ENCODE results near the gene ABCC3.
"Not testable (repeated sequence)": the region's sequence is repeated elsewhere in the genome, so short reads cannot be mapped to it uniquely, and the experiment has no call there.

Gene ABCC3

DNA sequence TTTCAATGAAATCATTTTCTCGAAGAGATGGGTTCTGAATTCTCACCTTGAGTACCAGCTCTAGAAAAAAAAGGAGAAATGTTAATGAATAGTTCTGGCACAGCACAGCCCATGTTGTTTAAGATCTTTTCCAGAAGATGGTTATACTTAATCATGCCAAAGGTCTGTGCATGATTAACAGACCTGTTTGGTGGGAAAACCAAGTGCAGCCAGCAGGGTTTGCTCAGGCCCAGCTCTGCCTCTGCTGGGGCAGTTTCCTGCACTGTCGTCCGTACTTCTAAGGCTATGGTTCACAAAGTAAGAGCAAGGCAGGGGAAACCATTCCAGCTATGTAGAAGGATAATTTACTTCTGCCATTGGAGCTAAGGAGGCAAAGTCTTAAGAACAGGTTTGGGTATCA lies 62.4 kb downstream of the ABCC3 start:
- no peak overlapping the region for H3K9ac ChIP-seq

DNA sequence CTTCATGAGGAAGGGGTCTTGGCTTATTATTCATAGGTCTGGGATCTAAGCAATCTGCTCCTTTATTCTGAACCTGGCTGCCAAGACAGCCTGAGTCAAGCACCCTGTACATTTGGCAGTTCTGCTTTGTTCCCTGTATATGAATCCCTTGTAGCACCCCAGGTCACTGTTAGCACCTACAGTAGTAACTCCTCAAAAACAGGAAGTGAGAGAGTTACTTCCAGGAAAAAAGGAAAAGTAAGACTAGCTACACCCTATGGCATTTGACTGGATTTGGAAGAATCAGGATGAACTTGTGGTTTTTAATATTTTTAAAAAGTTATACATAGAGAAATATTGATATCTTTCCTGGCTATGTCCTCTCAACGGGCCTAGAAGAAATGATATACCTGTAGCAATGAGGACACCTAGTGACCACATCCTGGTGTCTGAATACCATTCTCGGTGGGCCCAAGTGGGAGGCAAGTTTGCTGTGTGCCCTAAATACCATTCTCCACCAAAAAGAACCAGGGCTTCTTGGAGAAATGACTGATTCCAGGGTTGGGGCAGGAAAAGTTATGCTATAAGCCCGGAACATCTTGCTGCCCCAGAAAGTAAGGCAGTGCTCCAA lies 63.1 kb downstream of the ABCC3 start:
- Histone ChIP-seq H3K36me3 (peaks cover 96% of the 10 kb centered on the region), H3K4me3 (no peak overlapping the region), H3K4me2 (no peak overlapping the region), H3K9me3 (no peaks in the 10 kb centered on the region), H3K4me1 (no peaks in the 10 kb centered on the region), H3K27me3 (no peaks in the 10 kb centered on the region), H3K9ac (no peak overlapping the region), H3K27ac (no peak overlapping the region), H4K20me1 (peaks cover 62% of the 10 kb centered on the region)
- TF ChIP-seq Cebpa-rat (IDR thresholded peaks at IDR 0.05) = no peak

More for the DNA sequence above, 62.4 kb downstream of the ABCC3 start:
- Histone ChIP-seq H3K27me3 (no peaks in the 10 kb centered on the region), H3K36me3 (peaks cover 96% of the 10 kb centered on the region), H4K20me1 (peaks cover 62% of the 10 kb centered on the region), H3K4me1 (no peaks in the 10 kb centered on the region), H3K4me2 (no peak overlapping the region), H3K27ac (no peak overlapping the region), H3K4me3 (no peak overlapping the region), H3K9me3 (no peaks in the 10 kb centered on the region)
- no peak for TF ChIP-seq Cebpa-rat (IDR thresholded peaks at IDR 0.05)

DNA sequence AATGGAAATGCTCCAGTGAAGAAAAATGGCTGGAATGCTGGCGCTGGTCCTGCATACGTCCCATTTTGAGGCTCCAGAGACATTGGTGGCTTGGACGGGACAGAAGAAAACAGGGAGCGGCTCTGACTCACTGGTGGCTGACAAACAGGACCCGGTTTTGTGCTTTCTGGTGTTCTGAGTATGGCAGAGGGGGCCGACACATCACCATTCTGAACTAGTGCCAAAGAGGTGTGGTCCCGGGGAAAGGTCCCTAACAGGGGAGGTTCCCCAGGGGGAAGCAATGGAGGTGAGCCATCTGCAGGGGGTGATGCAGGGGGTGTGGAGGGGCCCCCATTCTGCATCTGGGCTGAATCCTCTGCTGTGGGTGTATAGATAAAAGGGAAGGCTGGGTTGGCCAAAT lies 64.7 kb downstream of the ABCC3 start:
- H3K4me1 ChIP-seq = 0 out of 2 replicates have a peak, but pooled peaks cover 5% of the 10 kb centered on the region
- no peak overlapping the region for H3K9ac ChIP-seq
- no peak for TF ChIP-seq Cebpa-rat (IDR thresholded peaks at IDR 0.05)
- H3K27me3 ChIP-seq = no peaks in the 10 kb centered on the region
- H3K27ac ChIP-seq = no peak overlapping the region
- peaks cover 96% of the 10 kb centered on the region for H3K36me3 ChIP-seq
- no peaks in the 10 kb centered on the region for H3K9me3 ChIP-seq
- peaks cover 78% of the 10 kb centered on the region for H4K20me1 ChIP-seq
- no peak overlapping the region for H3K4me2 ChIP-seq
- H3K4me3 ChIP-seq = no peak overlapping the region

DNA sequence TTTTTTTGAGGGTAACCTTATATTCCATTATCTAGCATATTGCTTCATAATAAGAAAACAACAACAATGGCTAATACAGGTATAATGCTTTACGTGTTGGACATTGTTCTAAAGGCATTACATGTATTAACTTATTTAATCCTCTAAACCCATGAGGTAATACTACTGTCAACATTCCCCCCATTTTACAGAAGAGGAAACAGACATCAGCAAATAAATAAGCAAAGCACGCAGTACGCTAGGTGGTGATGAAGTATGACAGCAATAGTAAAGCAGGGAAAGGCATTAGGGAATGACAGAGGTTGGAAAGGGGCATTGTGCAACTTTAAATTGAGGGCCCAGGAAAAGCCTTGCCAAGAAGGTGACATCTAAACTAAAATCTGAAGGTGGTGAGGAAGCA lies 68.5 kb downstream of the ABCC3 start:
- no peak for TF ChIP-seq Cebpa-rat (IDR thresholded peaks at IDR 0.05)
- no peaks in the 10 kb centered on the region for H3K9me3 ChIP-seq
- peaks cover 18% of the 10 kb centered on the region for H3K4me1 ChIP-seq
- H4K20me1 ChIP-seq = peaks cover 68% of the 10 kb centered on the region
- no peak overlapping the region for H3K4me2 ChIP-seq
- H3K36me3 ChIP-seq = peaks cover 73% of the 10 kb centered on the region
- H3K9ac ChIP-seq = no peak overlapping the region
- H3K4me3 ChIP-seq = no peak overlapping the region
- no peaks in the 10 kb centered on the region for H3K27me3 ChIP-seq
- no peak overlapping the region for H3K27ac ChIP-seq

DNA sequence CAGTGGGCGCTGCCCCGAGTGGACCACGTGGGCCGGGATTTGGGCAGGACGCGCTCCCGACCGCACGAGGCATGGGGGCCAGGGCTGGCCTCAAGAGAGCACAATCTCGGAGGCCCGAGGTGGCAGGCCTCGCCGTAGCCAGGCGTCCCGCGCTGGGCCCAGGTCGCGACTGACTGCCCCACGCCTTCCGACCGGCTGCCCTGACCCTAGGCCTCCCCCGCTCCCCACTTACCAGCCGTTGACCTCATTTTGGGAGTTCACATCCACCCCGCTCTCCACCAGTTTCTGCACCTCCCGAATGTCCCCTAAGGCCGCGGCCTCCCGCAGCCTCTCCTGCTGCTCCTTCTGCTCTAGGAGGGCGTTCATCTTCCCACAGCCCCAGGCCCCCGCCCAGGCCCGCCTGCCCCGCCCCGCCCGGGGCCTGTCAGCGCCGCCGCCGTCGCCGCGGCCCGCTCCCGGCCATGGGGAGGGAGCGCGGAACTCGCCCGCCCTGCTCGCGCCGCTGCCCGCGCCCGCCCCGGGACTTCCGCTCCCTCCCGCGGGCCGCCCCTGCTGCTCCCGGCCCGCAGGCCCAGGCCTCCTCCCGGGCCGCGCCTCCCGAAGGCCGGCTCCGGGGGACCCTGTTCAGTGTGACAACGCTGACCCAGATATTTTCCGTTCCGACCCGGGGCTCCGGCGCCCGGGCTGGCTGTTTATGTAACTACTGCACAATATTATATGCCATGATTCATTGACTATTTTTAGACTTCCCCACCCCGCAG lies 72.8 kb downstream of the ABCC3 start, which contains the start of gene ANKRD40:
Gene ANKRD40, minus strand, starts transcription at position 626 of the 761 bp plus-strand sequence. Its CDS starts 260 bp downstream, at position 366.
- no peaks in the 10 kb centered on the region for H3K27me3 ChIP-seq
- H4K20me1 ChIP-seq = peaks cover 33% of the 10 kb centered on the region
- H3K36me3 ChIP-seq = peaks cover 33% of the 10 kb centered on the region
- TF ChIP-seq Cebpa-rat (IDR thresholded peaks at IDR 0.05) = 0 out of 2 replicates have a peak, but pooled peaks have one; percentile 7
- H3K9me3 ChIP-seq = no peaks in the 10 kb centered on the region
- H3K4me1 ChIP-seq = peaks cover 51% of the 10 kb centered on the region
- peak within 1 kb of the TSS; percentile 98 for H3K4me2 ChIP-seq
- peak within 1 kb of the TSS; percentile 94 for H3K9ac ChIP-seq
- peak within 1 kb of the TSS; percentile 75 for H3K4me3 ChIP-seq
- peak within 1 kb of the TSS; percentile 92 for H3K27ac ChIP-seq

DNA sequence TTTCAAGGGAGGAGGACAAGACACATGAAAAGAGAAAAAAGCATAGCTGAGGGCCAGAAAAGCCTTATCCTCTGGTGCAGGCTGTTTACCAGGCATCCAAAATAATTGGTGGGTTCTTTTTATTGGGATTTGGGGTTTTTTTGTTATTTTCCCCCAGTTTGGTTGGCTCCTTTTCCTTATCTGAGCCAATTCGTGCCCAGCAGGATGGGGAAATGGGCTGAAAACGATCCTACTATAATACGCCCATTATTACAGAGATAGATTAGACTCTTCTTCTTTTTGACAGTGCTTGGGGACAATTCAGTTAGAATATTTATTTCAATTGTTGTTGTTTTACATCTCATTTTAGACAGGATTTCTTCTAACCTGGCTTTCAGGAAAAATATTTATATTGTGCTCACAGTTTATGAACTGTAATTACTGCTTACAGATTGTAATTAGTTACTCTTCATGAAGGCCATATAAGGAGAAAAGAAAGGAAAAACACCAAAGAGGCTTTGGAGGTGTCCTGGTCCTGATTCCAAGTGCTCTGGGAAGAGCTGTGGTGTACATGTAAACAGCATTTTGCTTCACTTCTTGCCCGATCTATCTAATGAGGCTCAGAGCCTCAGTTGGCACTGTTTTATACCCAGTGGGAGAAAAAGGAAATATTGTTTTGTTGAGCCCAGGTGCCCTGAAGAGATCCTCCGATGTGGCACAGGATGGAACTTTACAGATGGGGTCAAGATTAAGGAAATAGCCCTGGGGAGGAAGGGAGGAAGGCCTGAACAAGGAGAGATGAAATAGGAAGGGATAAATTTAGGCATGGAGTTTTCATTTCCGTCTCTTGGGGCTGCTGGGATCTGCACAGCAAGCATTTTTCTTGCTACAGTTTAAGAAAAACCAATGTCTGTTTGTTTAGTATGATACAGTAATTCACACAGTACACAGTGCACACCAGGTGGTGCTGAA lies 73.6 kb downstream of the ABCC3 start:
- peak overlapping the region; percentile 92 for H3K27ac ChIP-seq
- no peaks in the 10 kb centered on the region for H3K27me3 ChIP-seq
- H3K4me3 ChIP-seq = peak overlapping the region; percentile 75
- peaks cover 51% of the 10 kb centered on the region for H3K4me1 ChIP-seq
- H3K9me3 ChIP-seq = no peaks in the 10 kb centered on the region
- peak overlapping the region; percentile 98 for H3K4me2 ChIP-seq
- TF ChIP-seq Cebpa-rat (IDR thresholded peaks at IDR 0.05) = no peak
- H3K36me3 ChIP-seq = peaks cover 24% of the 10 kb centered on the region
- H3K9ac ChIP-seq = peak overlapping the region; percentile 94
- peaks cover 25% of the 10 kb centered on the region for H4K20me1 ChIP-seq

DNA sequence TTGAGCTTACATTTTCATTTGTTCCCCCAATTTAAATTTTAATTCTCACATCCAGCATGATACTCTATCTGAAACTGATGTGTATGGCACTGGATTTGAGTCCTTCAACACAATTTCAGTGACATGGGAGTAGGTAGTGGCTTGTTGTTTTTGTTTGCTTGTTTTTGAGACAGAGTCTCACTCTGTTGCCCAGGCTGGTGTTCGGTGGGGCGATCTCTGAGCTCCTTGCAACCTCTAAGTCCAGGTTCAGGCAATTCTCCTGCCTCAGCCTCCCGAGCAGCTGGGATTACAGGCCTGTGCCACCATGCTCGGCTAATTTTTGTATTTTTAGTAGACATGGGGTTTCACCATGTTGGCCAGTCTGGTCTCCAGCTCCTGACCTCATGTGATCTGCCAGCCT lies 74.4 kb downstream of the ABCC3 start:
- Histone ChIP-seq H3K27ac (peak overlapping the region; percentile 92), H3K4me3 (peak overlapping the region; percentile 75), H3K4me1 (peaks cover 49% of the 10 kb centered on the region), H4K20me1 (peaks cover 17% of the 10 kb centered on the region), H3K4me2 (peak overlapping the region; percentile 98), H3K36me3 (peaks cover 17% of the 10 kb centered on the region), H3K9ac (peak overlapping the region; percentile 94)
- H3K27me3 ChIP-seq, H3K9me3 ChIP-seq: not testable (repeated sequence)

DNA sequence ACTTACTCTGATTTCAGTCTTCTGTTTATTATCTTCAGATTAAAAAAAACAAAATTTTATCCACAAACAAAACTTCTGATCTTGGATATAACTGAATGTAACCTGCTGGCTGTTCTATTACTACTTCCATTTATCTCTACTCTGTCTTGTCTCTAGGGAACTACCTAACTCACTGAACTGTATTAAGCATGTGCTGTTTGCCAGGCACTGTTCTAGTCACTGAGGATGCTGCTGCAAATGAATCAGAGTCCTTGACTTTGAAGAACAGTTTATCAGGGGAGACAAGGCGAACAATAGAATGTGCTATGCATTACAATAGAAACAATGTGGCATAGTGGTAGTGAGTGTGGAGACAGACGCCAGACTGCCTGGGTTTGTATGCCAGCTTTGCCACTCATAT lies 75.3 kb downstream of the ABCC3 start:
- no peak for TF ChIP-seq Cebpa-rat (IDR thresholded peaks at IDR 0.05)
- peak overlapping the region; percentile 92 for H3K27ac ChIP-seq
- peaks cover 7% of the 10 kb centered on the region; the same call in 1 of the 2 replicates for H3K36me3 ChIP-seq
- peaks cover 8% of the 10 kb centered on the region for H4K20me1 ChIP-seq
- no peak overlapping the region for H3K4me3 ChIP-seq
- H3K27me3 ChIP-seq = no peaks in the 10 kb centered on the region
- no peaks in the 10 kb centered on the region for H3K9me3 ChIP-seq
- H3K4me1 ChIP-seq = peaks cover 44% of the 10 kb centered on the region
- 0 out of 2 replicates have a peak overlapping the region, but pooled peaks have one; percentile 94 for H3K9ac ChIP-seq
- peak overlapping the region; percentile 98 for H3K4me2 ChIP-seq

DNA sequence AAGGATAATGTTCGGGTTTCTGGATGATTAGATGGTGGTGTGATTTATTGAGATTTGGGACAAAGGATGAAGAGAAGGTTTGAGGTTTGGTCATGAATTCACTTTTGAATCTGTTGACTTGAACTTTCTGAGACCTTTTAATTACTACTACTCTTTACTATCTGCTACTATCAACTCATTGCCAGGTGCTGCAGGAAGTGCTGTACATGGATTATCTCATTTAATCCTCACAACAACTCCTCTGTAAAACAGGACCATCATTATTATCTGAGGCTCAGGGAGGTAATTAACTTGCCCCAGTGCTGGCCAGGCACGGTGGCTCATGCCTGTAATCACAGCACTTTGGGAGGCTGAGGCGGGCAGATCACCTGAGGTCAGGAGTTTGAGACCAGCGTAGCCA lies 76.0 kb downstream of the ABCC3 start:
- Histone ChIP-seq H3K27me3 (no peaks in the 10 kb centered on the region), H3K9ac (no peak overlapping the region), H3K4me1 (peaks cover 44% of the 10 kb centered on the region), H3K4me3 (no peak overlapping the region), H3K9me3 (no peaks in the 10 kb centered on the region), H3K27ac (no peak overlapping the region), H3K4me2 (peak overlapping the region; percentile 98), H4K20me1 (peaks cover 1% of the 10 kb centered on the region; the same call in 1 of the 2 replicates), H3K36me3 (peaks cover 1% of the 10 kb centered on the region; the same call in 1 of the 2 replicates)
- no peak for TF ChIP-seq Cebpa-rat (IDR thresholded peaks at IDR 0.05)

Measured in BLaER1 (cell line).